NCI-H1105 treated with DMSO at 0.1 percent for 48 hours (cell line): ENCODE data around the gene C22orf15.
A peak's percentile ranks its signal among the peaks of the same experiment; 100 is the strongest.

Experiments
- DNase-seq: peaks from one replicate; lab custom pipeline; 2025; lab: John Stamatoyannopoulos, UW

The C22orf15 gene

DNA sequence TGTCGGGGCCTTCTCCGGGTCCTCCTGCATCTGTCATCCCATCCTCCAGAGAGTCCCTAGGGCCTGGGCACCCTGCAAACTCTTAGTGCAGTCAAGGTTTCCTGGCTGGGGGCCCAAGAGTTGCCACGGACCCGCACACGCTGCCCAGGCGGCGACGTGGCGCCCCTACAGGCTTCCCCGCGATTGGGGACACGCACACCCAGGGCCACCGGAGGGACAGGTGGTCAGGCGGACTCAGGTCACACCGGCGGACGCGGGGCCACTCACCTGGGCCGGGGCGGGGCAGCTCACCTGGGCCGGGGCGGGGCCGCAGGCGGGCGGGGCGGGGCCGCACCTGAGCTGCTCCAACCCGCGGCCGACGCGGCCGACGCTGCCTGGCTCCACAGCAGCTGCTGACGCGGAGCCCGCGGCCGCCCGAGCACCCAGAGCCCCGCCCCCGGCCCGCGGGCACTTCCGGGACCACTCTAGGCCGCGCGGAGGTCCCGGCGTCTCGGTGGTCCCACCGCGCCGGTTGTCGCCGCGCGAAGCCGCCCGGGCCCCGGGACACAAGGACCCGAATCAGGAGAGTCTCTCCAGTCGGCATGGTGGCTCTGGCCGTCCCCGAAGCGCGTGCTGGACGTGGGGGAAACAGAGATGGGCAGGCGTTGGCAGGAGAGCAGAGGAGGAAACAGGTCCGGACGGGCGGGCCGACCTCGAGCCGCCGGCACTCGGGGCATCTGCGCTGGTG is 11.9 kb upstream of the C22orf15 start, which contains the start of gene ZNF70:
TSS of gene ZNF70 (minus strand) at position 399 of the 727 bp plus-strand sequence. CDS start 5,972 bp downstream, outside the sequence.
- peak; percentile 81 for DNase-seq

DNA sequence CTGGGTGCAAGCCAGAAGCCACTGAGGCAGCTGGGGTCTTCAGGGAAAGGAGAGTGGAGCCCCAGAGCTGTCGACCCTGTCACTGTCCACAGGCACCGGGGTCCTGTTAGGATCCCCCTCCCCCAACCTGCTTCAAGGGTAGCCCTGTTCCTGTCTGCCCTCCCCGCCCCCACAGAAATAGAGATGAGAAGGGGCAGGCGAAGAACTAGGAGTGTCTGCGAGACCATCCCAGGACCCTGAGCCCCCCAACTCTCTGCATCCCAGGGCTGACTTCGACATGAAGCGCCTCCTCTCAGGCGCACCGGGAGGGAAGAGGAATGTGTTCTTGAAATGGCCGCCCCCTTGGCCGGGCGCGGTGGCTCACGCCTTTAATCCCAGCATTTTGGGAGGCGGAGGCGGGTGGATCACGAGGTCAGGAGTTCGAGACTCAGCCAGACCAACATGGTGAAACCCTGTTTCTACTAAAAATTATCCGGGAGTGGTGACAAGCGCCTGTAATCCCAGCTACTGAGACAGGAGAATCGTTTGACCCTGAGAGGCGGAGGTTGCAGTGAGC is 11.3 kb upstream of the C22orf15 start:
- DNase-seq: peak; percentile 45

DNA sequence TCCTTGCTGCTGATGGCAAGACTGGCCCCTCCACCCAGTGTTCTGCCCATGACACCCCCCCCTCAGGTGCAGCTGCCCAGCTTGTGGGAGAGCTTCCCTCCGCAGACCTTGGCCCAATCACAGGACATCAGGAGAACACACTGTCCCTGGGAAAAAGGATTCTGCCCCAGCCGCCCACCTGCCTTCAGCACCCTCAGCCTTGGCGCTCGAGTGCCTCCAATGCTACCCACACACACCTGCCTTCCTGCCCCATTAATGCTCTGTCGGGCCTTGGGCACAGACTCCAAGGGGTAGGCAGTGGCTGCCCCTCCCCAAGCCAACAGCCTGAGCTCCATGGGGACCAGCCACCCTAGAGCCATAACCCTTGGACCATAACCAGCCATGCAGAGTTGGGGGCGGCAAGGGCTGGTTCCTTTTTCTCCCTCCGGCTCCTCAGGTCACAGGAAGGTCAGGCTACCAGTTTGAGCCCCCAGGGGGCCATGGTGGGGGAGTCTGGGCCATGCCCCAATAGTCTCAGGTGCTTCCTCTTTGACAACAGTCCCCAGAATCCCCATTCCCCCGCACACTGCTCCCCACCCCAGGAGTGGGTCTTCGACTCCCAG is 10.6 kb upstream of the C22orf15 start:
- DNase-seq: no peak

DNA sequence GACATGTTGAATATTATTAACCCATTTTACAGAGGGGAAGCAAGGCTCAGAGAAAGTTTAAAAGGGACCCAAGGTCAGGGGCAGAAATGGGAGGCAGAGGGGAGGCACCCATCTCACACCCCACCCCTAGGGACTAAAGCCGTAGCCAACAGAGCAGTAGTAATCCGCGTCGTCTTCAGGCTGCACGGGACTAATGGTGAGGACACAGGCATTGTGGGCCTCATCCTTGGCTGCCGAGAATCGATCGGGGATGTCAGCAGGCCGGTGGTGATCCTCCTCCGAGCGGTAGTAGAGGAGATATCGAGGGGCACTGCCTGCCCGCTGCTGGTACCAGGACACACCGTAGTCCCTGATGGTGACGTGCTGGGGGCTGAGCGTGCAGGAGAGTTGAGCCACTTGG is 10.0 kb upstream of the C22orf15 start:
- DNase-seq: no peak

DNA sequence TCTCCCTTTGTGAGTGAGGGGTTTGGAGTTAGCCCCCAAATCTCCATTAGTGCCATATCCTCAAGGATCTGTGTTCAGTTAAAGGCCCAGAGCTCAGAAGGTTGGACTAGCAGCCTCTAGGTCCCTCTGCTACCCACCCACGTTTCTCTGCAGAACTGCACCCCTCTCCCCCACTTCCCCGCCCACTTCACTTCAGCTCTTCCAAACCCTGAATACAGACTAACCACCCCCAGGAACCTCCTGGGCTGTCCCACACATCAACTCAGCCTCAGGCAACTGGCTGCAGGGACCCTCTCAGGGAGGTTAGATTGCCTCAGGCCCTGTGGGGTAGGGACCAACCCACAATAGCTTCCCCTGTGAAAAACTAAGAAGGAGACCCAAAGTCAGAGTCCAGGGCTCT is 9.4 kb upstream of the C22orf15 start:
- DNase-seq: no peak

DNA sequence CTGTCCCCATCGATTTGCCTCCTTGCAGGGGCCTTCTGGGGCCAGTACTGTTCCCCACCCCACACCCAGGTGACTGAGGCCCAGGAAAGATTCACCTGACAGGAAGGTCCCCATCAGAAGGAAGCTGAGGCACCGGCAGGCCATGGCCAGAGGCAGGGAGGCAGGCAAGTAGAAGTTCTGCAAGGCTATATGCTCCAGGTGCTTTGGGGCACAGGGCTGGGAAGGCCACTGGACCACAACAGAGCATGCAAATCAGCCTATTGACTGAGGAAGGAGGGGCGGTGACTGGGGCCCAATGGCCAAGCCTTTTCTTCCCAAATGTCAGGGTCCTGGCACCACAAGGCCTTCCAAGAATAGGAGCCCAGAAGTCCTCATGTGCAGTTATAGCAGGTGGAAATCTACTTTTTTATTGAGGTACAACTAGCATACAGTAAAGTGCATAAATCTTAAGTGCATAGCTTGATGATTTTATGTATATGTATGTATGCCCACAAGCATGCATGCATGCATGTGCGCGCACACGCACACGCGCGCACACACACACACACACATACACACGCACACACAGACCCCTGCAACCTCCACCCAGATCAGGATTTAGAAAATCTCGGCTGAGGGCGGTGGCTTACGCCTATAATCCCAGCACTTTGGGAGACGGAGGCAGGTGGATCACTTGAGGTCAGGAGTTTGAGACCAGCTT is 8.4 kb upstream of the C22orf15 start, which contains the start of gene VPREB3:
TSS of gene VPREB3 (minus strand) at position 206 of the 700 bp plus-strand sequence. CDS start at position 144, 62 bp downstream.
- DNase-seq: no peak

DNA sequence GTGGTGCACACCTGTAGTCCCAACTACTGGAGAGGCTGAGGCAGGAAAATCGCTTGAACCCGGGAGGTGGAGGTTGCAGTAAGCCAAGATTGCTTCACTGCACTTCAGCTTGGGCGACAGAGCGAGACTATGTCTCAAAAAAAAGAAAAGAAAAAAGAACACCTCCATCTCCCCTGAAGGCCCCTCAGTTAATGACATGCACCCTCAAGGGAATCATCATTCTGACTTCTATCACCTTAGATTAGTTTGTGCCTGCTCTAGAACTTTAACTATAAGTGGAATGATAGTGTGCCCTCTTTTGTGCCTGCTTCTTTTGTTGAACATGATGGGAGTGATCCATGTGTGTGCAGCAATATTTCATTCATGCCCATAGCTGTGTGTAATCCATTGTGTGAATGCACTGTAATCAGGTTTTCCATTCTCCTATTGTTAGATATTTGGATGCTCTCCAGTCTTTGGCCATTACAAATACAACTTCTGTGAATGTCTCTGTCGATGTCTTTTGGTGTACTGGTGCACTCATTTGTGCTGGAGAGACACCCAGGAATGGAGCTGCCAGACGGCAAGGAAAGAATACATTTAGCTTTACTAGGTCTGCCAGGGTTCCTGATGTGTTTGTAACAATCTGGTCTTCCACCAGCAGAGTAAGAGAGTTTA is 7.7 kb upstream of the C22orf15 start:
- DNase-seq: peak; percentile 4

DNA sequence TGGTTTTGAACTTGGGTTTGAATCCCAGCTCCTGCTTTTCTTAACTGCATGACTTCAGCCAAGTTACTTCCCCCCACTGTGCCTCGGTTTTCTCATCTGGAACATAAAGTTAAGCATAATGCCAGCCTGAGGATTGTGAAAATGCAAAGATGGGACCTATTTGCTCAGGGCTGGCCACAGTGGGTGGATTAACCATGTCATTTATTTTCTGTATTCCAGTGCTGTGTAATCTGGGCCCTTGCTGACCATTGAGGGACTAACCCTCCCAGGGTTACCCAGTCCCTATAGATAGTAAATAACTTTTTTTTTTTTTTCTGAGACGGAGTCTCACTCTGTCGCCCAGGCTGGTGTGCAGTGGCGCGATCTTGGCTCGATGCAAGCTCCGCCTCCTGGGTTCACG is 7.1 kb upstream of the C22orf15 start:
- DNase-seq: no peak

DNA sequence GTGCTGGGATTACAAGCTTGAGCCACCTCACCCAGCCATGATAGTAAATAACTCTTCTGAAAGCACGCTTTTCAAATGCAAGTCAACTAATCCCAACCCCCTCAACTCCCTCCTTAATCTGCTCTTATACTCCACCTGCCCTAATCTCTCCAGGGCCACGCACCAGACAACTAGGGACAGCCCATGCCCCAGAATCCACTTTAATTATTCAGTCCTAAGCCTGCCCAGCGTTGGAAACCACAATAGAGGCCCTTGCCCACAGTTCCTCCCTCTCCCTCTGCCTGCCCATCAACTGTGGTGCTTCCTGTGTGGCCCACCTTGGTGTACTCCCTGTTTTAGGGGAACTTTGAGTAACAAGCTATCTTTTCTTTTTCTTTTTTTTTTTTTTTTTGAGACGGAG is 5.9 kb upstream of the C22orf15 start:
- no peak for DNase-seq

DNA sequence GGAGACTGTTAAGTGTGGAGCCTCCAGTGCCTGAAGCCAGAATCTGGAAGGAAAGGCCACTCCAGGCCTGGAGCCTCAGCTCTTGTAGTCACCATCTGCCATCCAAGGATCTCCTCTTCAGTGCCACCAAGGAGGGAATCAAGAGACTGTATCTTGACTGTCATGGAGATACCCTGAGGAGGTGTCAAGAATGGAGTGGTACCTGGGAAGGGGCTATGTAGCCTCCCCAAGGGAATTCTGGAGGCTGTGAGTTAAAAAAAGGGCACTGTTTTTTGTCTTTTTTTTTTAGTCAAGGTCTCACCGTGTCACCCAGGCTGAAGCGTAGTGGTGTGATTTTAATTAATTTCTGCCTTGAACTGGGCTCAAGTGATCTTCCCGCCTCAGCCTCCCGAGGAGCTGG is 3.2 kb upstream of the C22orf15 start:
- no peak for DNase-seq

DNA sequence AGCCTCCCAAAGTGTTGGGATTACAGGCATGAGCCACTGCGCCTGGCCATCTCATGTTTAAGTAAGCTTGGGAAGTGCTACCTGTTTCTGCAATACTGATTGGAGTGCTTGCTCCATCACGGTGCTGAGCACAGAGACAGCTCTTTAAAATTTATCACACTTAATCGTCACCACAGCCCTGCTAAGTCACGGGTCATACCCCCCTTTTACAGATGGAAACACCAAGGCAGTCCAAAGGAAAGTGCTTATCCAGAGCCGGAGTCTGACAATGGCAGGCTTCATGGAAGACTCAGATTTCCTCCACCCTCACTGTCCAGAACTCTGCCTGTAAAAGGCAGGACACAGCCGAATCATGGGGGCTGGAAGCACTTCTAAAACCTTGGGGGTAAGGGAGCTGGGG is 2.7 kb upstream of the C22orf15 start:
- no peak for DNase-seq

DNA sequence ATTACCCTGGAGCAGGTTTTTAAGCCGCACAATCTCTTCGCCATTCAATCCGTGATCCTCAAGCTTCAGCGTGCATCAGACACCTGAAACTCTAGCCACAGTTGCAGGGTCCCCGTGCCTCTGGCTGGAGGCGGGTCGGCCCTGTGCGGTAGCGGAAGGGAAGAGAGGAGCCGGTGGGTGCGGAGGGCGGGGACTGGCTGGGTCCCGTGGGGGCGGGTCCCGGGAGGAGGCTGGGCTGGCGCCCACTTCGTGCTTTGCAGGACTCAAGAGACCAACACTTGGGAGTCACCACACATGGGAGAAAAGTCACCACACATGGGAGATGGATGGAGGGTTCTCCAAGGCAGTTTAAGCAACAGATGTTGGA is 772 bp downstream of the C22orf15 start:
- no peak for DNase-seq

DNA sequence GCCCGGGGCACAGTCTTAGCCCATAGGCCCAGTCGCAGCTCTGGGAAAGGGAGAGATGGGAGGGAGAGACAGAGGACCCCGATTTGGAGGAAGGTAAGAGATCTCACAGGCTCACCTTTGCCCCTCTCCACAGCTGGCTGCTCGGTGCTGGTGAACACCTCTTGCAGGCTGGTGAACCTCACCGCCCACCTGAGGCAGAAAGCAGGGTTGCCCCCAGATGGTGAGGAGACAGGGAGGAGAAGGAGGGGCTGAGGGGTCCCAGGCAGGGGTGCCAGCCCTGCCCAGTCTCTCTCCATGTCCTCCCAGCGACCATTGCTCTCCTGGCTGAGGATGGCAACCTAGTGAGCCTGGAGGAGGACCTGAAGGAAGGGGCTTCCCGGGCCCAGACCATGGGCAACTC is 1.2 kb downstream of the C22orf15 start:
- DNase-seq: no peak

DNA sequence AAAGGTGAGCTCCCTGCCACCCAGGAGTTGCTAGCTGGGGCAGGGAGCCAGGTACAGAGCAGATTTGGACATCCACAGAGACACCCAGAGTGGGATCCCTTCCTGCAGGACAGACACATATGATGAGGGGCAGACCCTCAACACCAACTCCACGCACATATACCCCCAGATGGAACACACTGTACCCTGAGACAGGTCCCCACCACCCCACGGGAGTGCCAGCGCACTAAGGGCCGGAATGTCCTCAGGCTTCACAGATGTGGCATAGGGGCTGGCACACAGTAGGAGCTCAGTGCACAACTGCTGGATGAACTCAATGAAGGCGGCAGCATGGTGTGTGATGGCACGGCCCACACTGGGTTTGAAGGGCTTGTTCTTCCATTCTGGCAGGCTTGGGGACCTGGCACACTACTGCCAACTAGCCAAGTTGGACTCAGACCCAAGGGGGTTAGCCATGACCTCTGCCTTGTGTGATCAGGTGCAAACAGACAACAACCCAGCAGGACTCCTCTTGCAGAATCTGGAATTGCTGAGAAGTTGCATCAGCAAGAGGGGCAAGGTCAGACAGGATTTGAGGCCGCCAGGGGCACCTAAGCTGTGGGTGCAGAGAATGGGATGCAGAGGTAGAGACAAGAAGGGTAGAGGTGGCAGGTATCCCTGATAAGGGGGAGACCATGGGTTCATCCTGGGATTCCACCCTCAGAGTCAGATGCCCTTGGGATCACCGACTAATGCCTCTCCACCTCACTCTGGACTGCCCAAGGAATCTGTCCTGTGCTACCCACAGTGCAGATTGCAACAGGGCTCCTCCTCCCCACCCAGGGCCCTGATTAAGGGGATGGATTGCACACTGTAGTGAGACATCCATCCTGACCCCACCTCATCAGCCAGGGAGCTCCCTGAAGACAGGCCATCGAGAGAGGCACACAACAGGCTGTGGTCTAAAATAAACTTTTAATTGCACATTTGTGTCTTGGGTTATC is 2.4 kb downstream of the C22orf15 start:
- DNase-seq: no peak

DNA sequence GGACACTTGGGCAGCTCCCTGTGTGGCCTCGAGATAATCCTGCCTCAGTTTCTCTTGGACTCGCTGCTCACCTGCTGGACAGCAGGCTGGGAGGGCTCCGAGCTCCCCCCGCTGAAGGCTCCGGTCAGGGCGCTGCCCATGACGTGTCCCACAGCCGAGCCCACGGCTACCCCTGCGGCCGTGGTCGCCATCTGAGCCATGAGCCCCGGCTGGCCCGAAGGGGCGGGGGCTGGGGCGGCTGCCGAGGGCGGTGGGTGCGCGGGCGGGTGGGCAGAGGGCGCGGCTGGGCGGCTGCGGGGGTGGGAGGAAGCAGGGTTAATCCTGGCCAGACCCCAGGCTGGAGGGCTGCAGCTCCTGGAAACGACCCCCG is 4.5 kb downstream of the C22orf15 start:
- no peak for DNase-seq

DNA sequence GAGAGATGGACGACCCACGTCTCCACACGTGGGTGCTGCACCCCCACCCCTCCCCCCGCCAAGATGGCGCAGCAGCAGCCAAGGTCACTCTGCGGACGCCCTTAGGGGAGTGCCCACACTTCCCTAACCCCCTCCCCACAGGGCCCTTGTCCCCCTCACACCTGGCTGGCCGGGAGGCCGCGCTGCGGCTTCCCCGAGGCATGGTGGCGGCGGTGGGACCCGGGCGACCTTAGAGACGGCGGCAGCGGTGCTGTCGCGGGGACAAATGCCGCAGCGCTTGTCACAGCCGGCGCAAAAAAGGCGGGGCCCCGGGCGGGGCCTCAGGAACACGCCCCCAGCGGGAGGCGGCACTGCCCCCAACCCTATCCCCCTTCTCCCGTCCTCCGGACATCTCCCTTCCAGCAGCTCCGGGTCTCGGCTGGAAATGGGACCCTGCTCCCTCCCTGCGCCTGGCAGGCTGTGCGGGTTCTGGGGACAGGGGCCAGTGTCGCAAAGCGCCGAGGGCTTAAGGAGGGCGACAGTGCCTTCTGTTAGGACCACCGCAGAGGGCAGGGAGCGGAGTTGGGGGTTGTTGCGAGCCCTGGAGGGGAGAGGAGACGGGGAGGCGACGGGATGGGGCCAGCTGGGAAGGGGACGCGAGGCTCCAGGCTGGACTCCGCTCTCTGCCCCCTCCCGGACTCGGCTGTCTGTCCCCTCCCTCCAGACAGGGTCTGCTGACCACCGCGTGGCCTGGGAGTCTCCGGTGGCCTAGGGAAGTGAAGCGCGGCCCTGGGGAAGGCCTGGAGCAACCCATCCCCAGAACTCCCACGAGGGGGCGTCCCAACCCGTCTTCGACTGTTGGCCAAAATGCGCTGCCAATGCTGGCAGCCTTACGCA is 5.1 kb downstream of the C22orf15 start, which contains the start of gene CHCHD10:
TSS of gene CHCHD10 (minus strand) at position 300 of the 876 bp plus-strand sequence. CDS start at position 202, 98 bp downstream.
- DNase-seq: peak; percentile 63

DNA sequence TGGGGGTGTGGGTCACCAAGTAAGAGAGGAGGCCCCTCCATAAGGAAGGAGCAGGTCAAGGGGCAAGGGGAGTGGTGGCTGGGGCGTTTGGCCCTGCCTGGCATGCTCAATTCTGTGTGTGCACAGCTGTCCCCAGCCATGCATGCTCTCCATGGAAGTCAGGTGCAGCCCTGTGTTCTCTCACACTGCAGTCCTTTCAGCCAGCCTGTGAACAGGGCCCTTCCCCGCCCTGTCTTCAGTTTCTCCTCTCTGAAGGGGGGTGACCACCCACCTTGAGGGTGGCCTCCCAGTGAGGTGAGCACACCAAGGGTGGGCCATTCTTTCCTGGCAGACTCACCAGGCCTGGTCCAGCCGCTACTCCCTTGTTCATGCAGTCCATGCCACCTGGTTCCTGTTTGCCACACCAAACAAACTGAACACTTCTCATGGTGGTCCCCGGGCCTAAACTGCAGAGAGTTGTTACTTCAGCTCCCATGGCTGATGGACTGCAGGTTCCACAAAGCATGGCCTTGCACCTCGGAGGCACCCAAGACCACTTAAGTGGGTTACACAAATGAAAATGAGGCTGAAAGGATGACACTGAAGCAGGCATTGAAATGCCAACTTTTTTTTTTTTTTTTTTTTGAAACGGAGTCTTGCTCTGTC is 6.7 kb downstream of the C22orf15 start:
- DNase-seq: no peak

DNA sequence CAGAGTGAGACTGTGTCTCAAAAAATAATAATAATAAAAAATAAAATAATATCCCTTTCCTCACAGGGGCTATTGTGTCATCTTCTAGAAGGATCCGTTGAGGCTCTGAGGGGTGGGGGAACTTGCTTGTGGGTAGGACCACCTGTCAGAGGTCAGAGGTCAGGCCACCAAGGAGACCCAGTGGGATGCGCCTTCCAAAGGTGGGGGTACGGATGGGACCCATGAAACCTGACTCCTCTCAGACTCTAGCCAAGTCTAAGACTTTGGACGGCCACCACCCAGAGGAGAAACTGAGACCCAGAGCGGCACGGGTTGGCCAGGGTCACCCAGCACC is 9.5 kb downstream of the C22orf15 start:
- DNase-seq: no peak

DNA sequence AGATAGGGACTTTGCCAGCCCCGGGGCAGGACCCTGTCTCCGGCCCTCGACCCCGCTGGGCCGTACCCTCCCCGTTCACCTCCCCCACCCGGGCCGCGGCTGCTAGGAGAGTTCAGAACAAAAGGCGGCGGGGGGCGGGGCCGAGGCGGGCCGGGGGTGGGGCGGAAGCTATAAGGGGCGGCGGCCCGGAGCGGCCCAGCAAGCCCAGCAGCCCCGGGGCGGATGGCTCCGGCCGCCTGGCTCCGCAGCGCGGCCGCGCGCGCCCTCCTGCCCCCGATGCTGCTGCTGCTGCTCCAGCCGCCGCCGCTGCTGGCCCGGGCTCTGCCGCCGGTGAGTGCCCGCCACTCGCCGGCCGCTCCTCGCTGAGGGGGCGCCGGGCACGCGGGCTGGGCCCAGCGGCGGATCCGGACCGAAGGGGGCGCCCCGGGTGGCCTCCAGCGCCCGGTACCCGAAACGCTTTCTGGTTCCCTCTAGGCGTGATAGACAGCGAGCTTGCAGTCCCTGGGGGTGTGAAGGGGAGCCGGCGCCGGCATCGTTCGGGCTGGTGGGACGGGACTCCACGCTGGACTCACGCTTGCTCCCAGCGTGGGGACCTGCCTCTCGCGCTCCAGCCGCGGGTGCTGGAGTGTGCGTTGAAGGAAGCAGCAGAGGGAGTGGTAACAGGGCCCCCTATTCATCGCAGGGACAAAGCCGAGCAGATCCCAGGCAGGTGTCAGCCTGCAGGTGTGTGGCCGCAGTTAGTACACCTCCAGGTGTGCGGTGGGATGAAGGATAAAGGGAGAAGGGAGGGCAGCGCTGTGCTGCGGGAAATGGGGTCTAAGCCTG is 10.1 kb downstream of the C22orf15 start, which contains the start of gene MMP11:
TSS of gene MMP11 (plus strand) at position 201 of the 825 bp plus-strand sequence. CDS start at position 223, 22 bp downstream.
- peak; percentile 63 for DNase-seq
